GM18502 (cell line): ENCODE data around the gene IAH1.

Source experiments
- ATAC-seq: cut with Tn5 transposase; IDR thresholded peaks from one replicate; pipeline ENCODE4 v1.9.1; 2021; ENCODE audit warnings: mild to moderate bottlenecking; ENCODE audit not compliant: unreplicated experiment, poor library complexity

IAH1 gene

GRCh38 chr2:9524291-9524690 lies 49.9 kb downstream of the IAH1 start:
- no peak for ATAC-seq

DNA sequence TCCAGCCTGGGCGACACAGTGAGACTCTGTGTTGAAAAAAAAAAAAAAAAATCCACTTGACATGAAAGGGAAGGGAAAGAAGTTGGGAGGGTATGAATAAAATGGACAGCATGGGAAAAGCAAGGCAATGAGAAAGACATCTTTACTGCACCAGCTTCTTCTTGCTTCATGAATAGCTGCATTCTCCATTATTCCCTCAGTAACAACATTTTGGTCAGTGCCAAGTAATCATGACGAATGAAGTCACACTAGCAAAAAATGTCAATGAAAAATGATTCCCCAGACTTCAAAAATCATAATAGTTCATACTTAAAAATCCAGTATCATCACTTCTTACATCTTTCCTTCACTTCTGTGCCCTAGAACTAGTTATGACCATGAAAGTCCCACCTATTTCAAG lies 50.9 kb downstream of the IAH1 start:
- no peak for ATAC-seq

- no peak for ATAC-seq
Measured at GRCh38 chr2:9527995-9528787, 53.8 kb downstream of the IAH1 start.

GRCh38 chr2:9532421-9532820 lies 58.1 kb downstream of the IAH1 start:
- no peak for ATAC-seq

GRCh38 chr2:9533663-9534062 lies 59.3 kb downstream of the IAH1 start:
- no peak for ATAC-seq

DNA sequence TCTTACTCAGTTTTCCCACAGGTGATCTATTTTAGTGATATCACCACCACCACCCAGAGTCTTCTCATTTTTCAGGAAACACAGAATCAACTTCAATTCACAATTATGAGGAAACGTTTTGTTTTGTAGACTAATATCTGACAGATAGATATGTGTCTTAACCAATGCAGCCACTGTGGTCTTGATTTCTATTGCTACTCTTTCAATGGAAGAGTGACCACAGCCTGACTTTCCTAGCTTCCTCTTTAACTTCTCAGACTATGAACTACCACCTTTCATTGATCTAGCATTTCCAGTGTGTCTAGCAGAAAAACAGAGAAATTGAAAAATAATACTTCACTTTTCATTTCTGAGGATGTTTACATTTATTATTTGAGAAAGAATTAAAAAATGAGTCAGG lies 60.8 kb downstream of the IAH1 start:
- no peak for ATAC-seq

DNA sequence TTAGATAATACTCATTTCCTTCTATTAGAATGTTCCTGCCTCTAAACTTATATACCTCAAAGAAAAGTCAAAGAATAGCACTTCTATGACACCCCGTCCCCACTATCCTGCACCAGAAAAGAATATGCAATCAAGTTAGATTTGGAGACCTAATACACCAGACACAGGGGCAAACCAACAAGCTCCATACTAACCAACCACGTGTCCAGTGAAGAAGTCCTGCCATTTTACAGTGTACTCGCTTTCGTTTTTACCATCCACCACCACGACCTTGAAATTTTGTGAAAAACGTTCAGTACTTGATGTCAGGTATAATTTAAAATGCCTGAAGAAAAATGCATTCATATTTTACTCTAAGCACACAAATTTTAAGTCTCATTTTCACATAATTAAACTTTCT lies 62.2 kb downstream of the IAH1 start:
- no peak for ATAC-seq

DNA sequence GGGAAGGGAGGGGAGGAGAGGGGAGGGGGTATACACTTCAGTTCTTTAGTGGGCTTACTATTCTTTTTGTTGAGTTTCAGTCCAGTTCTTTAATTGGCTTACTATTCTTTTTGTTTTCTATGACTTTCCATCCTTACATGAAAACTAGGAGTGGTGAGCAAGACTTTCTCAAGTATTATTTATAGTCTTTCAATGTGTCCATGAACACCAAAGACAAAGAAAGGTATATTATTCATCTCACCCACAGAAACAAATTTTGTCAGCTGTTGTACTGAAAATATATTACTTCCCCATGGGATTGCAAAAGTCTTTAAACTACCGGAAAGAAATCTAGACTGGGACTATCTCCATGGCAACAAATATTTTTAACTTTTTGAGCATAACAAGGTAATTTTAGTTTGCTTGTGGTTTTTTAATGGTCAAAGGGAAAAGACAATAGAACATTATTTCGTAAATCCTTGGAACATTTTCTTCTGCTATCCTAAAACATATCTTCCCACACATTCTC lies 63.7 kb downstream of the IAH1 start:
- ATAC-seq = no peak
